Spleen (tissue), 11 donors: ENCODE results near the gene DLST. TPM values are rescaled to one million over a fixed set of nuclear protein-coding genes. Genes with fewer than 3 reads are reported as not detected.
A peak's percentile ranks its signal among the peaks of the same experiment; 100 is the strongest.

Experiments
- DNase-seq: peaks from one replicate; pipeline ENCODE4 v3.0.0-alpha.2; 2020
- H3K27ac ChIP-seq, 8 donors: fragments of 200-600 bp; sonication (generic) in 7 of 8; 1 replicate in 4 of 8; 2 replicates in 4 of 8; pipeline versions ENCODE4 v1.5.0 to v1.8.0; 2016 to 2021; ENCODE audit warnings: inconsistent platforms in 4 of 8, mild to moderate bottlenecking in 4 of 8, moderate library complexity in 1 of 8
- H3K27me3 ChIP-seq, 7 donors: fragments of 200-600 bp; sonication (generic) in 6 of 7; replicated peaks in 1 of 7; 1 replicate in 4 of 7; 2 replicates in 3 of 7; pipeline versions ENCODE4 v1.5.0 to v1.8.0; 2016 to 2021; ENCODE audit warnings: inconsistent platforms in 3 of 7, mild to moderate bottlenecking in 1 of 7
- H3K36me3 ChIP-seq, 6 donors: fragments of 200-600 bp; sonication (generic) in 5 of 6; 1 replicate in 4 of 6; 2 replicates in 2 of 6; pipeline versions ENCODE4 v1.5.0 to v1.8.0; 2016 to 2021; ENCODE audit warnings: inconsistent platforms in 2 of 6
- H3K4me1 ChIP-seq, 6 donors: fragments of 200-600 bp; sonication (generic) in 5 of 6; 1 replicate in 3 of 6; 2 replicates in 3 of 6; pipeline versions ENCODE4 v1.5.0 to v1.8.0; 2016 to 2021; ENCODE audit warnings: inconsistent platforms in 3 of 6
- H3K4me3 ChIP-seq, 8 donors: fragments of 200-600 bp; sonication (generic) in 7 of 8; 1 replicate in 4 of 8; 2 replicates in 4 of 8; pipeline versions ENCODE4 v1.5.0 to v1.8.0; 2016 to 2021; ENCODE audit warnings: inconsistent platforms in 4 of 8, mild to moderate bottlenecking in 4 of 8, moderate library complexity in 2 of 8
- H3K9me3 ChIP-seq, 8 donors: fragments of 200-600 bp; sonication (generic) in 7 of 8; 1 replicate in 4 of 8; 2 replicates in 4 of 8; pipeline versions ENCODE4 v1.5.0 to v1.8.0; 2016 to 2021; ENCODE audit warnings: inconsistent platforms in 4 of 8
- POLR2A ChIP-seq, 3 donors: fragments of 450-650 bp; IDR thresholded peaks; one replicate each; pipeline ENCODE4 v1.5.1; 2017; ENCODE audit warnings: antibody characterized with exemption in 3 of 3, mild to moderate bottlenecking in 1 of 3
- POLR2AphosphoS5 ChIP-seq, 3 donors: sonication (generic); formaldehyde crosslinking; IDR thresholded peaks; one replicate each; pipeline ENCODE4 v1.5.1; 2017; ENCODE audit warnings: antibody characterized with exemption in 3 of 3
- WGBS, 5 donors: extraction: QIAGEN DNeasy Blood & Tissue Kit in 3 of 5; methylation state at CpG; one replicate each; pipeline versions ENCODE4 v1.1.5 to v1.1.7; 2013 to 2018; 5-methylcytosine and 5-hydroxymethylcytosine counted together
- intact Hi-C: fragments of 100-400 bp; cut with DNase I; formaldehyde crosslinking; loops from one replicate; pipeline ENCODE4 v1.15.0; 2023; ENCODE audit warnings: low total_unique reads
- polyA plus RNA-seq, 3 donors: library from polyadenylated mRNA; stranded (reverse); fragments of 200-250 nt; gene quantifications; one replicate each; pipeline ENCODE4 v1.2.1, GENCODE V29; 2013
- total RNA-seq, 7 donors: library from RNA; depleted of rRNA in 3 of 7; stranded (reverse); fragments of >200 nt in 3 of 7; fragmentation: NEBNext Ultra II Directional in 4 of 7; extraction: Animal tissue kit (Norgen Biotek cat#: 25700) in 4 of 7; gene quantifications; one replicate each; pipeline versions ENCODE4 v1.1.0 to v1.2.1, GENCODE V29; 2016 to 2021
- TF ChIP-seq, protein P1 (sequence below), 11 experiments: fragments of 200-600 bp in 7 of 11; fragments of 450-650 bp in 4 of 11; sonication (generic) in 4 of 11; IDR thresholded peaks in 8 of 11; conservative IDR thresholded peaks in 3 of 11; 1 replicate in 7 of 11; 2 replicates in 4 of 11; pipeline versions ENCODE4 v1.4.0 to v1.8.0; 2016 to 2021; ENCODE audit warnings: antibody characterized with exemption in 11 of 11, inconsistent platforms in 4 of 11, mild to moderate bottlenecking in 1 of 11
- donor health status: healthy with polysubstance abuse.
- donor health status: DM: no; HTN: no; CAD: no; lungs with moderate emphysema.
- donor health status: DM: no; HTN: no; CAD: no.
- donor health status: Bipolar disorder and iron deficiency.
- donor health status: healthy.
- donor health status: DM: no; HTN: no; CAD: no.
- donor health status: DM: yes; HTN: yes; CAD: no.

DLST gene
- total and polyA plus RNA-seq, 10 donors, result 33.1 to 80.0 (median 74.7) TPM

DNA sequence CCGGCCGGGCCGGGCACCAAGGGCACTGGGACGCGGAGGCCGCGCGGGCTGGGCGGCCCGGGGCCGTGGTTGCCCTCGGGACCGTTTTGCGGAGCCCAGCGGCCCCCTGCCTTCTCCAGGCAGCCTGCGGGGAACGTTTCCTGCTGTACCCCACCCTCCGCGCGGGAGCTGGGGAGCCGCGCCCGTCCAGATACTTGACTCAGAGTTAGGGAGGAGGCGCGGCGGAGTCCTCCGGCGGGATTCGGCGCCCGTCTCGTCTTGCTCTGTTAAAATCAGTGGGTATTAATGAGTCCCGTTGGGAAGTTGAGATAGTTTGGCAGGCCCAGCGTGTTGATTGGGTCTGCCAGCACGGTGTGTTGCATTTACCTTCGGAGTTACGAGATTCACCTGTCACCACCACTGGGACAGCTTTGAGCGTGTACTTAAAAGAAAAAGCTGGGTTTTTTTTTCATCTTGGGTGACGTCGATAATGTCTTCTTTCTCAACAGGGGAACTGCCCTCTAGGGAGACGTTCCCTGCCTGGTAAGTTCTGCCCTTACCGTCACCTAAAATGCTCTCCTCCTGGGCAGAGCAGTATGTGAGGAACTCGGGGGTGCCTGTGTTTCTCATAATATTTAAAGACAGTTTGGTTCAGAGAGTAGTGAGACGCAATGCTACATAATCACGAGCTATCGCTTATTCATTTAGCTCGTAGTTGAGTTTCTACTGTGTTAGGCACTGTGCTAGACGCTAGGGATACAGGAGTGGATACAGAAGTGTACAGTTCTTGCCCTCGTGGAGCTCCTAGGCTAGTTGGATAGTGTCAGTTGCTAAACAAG, 596 bp downstream of the DLST start:
- intact Hi-C loops, result no loop called here
- no peaks in the 10 kb centered on the region for H3K27me3 ChIP-seq
- peak overlapping the region; percentile 61 to 98 (median 89) for H3K4me3 ChIP-seq
- H3K4me1 ChIP-seq, result peaks cover 36 to 65% (median 53%) of the 10 kb centered on the region in 6 donors
- TF ChIP-seq POLR2AphosphoS5 (IDR thresholded peaks at IDR 0.05) (no peak), POLR2A (IDR thresholded peaks at IDR 0.05) (no peak)
- TF ChIP-seq, protein P1, sequence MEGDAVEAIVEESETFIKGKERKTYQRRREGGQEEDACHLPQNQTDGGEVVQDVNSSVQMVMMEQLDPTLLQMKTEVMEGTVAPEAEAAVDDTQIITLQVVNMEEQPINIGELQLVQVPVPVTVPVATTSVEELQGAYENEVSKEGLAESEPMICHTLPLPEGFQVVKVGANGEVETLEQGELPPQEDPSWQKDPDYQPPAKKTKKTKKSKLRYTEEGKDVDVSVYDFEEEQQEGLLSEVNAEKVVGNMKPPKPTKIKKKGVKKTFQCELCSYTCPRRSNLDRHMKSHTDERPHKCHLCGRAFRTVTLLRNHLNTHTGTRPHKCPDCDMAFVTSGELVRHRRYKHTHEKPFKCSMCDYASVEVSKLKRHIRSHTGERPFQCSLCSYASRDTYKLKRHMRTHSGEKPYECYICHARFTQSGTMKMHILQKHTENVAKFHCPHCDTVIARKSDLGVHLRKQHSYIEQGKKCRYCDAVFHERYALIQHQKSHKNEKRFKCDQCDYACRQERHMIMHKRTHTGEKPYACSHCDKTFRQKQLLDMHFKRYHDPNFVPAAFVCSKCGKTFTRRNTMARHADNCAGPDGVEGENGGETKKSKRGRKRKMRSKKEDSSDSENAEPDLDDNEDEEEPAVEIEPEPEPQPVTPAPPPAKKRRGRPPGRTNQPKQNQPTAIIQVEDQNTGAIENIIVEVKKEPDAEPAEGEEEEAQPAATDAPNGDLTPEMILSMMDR (IDR thresholded peaks at IDR 0.05 in 8 of 11, conservative IDR thresholded peaks at IDR 0.05 in 3 of 11), result no peak
- H3K36me3 ChIP-seq, result peaks cover 0 to 28% (median 2%) of the 10 kb centered on the region in 6 donors
- H3K27ac ChIP-seq, result peak overlapping the region; percentile 93 to 99 (median 96)
- H3K9me3 ChIP-seq, result no peaks in the 10 kb centered on the region
- DNase-seq, result no peak
- 0 to 2% (median 1%) methylated on average over 25 to 49 of the region's 49 CpGs for WGBS, 5 donors

DNA sequence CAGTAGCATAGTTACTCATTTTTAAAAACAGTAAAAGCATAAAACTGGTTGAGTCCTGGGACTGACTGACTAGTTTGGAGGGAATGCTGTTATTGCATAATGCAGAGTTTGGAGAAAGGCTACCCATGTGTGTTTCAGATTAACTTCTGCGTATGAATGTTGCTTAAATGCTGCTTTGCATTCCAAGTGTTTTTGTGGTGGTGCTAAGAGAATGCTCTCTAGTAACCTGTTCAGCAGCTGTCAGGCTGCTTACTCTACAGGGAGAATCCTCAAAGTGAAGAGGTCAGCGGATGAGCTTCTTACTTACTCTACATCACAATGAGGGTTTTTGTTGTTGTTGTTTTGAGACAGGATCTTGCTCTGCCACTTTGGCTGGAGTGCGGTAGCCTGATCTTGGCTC, 4.3 kb downstream of the DLST start:
- H3K4me1 ChIP-seq, result peaks cover 32 to 75% (median 58%) of the 10 kb centered on the region in 6 donors
- no peak for DNase-seq
- no peak for TF ChIP-seq POLR2A (IDR thresholded peaks at IDR 0.05)
- TF ChIP-seq, protein P1 (IDR thresholded peaks at IDR 0.05 in 8 of 11, conservative IDR thresholded peaks at IDR 0.05 in 3 of 11), result no peak
- TF ChIP-seq POLR2AphosphoS5 (IDR thresholded peaks at IDR 0.05), result no peak
- no peaks in the 10 kb centered on the region for H3K27me3 ChIP-seq
- H3K27ac ChIP-seq, result no peak overlapping the region
- H3K36me3 ChIP-seq, result peaks cover 3 to 65% (median 23%) of the 10 kb centered on the region in 6 donors
- no peak overlapping the region for H3K4me3 ChIP-seq
- intact Hi-C loops, result no loop called here
- 86 to 95% (median 91%) methylated on average over 3 of the region's 3 CpGs for WGBS, 5 donors
- no peaks in the 10 kb centered on the region for H3K9me3 ChIP-seq

DNA sequence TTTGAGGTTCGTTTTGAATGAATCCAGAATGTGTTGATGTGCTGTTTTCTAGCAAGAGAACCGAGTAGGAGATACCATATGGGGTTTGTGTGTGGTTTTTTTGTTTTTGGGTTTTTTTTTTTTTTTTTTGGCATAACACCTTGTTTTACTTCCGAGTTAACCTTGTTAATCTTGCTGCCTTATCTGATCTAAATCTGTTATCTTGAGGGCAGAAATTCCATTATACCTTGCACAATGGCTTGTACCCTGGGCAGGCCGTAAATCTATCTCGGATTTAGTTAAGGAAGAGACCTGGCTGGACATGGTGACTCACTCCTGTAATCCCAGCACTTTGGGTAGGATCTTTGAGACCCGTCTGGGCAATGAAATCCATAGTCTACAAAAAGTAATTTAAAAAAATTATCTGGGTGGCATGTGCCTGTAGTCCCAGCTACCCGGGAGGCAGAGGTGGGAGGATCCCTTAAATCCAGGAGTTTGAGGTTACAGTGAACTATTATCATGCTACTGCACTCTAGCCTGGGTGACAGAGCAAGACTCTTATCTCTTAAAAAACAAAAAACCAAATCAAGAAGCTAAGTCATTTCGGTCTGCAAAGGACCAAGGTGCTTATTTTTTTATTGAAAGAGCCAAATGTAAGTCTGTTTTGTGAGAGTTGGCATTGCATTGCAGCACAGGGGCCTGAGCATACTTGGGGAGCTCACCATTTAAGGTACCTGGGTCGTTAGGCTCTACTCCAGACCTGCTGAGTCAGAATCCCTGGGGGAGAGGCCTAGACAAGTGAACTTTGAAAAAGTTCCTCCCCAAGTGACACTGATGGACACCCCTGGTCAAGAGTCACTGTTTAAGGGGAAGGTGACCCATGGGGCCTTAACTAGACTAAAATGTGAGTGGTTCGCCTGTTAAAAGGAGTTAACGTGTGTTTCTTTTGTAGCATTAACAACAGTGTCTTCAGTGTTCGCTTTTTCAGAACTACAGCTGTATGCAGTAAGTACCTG, 6.7 kb downstream of the DLST start:
- intact Hi-C loops, result no loop called here
- peaks cover 19 to 75% (median 59%) of the 10 kb centered on the region in 6 donors for H3K4me1 ChIP-seq
- peaks cover 3 to 90% (median 47%) of the 10 kb centered on the region in 6 donors for H3K36me3 ChIP-seq
- no peaks in the 10 kb centered on the region for H3K27me3 ChIP-seq
- no peak for DNase-seq
- no peak overlapping the region for H3K4me3 ChIP-seq
- H3K27ac ChIP-seq, result no peak overlapping the region
- TF ChIP-seq, protein P1 (IDR thresholded peaks at IDR 0.05 in 8 of 11, conservative IDR thresholded peaks at IDR 0.05 in 3 of 11), result no peak
- TF ChIP-seq POLR2AphosphoS5 (IDR thresholded peaks at IDR 0.05) (no peak), POLR2A (IDR thresholded peaks at IDR 0.05) (no peak)
- H3K9me3 ChIP-seq, result no peaks in the 10 kb centered on the region
- WGBS, 5 donors, result 76 to 84% (median 77%) methylated on average over 12 of the region's 12 CpGs
